ENCODE data around the gene PSMB10. TPM values are rescaled to one million over a fixed set of nuclear protein-coding genes. Genes with fewer than 3 reads are reported as not detected.

The PSMB10 gene
- total RNA-seq, 1 experiment from 2014 or later, result 39.5 TPM

GRCh38 chr16:67959536-67960329 is 23.1 kb upstream of the PSMB10 start:
- H2AFZ ChIP-seq, result no peak overlapping the region
- no peak for DNase-seq
- H3K27me3 ChIP-seq (ENCODE audit: insufficient read depth, low read depth), result no peaks in the 10 kb centered on the region
- H3K36me3 ChIP-seq (ENCODE audit: low read depth), result no peaks in the 10 kb centered on the region
- CTCF ChIA-PET, result interaction anchor here (0.6 kb wide), 1 partner anchor 231 kb away, joined by 4 read pairs; no protein-coding TSS in a partner anchor
- no peaks in the 10 kb centered on the region for H3K79me2 ChIP-seq (ENCODE audit: low read depth)
- H3K9me2 ChIP-seq (ENCODE audit: insufficient read depth), result no peaks in the 10 kb centered on the region
- no peak overlapping the region for H3K27ac ChIP-seq
- POLR2A ChIA-PET (ENCODE audit: unreplicated experiment), result interaction anchor here (0.6 kb wide), 1 partner anchor 713 kb away, joined by 4 read pairs; no protein-coding TSS in a partner anchor
- TF ChIP-seq CTCF (conservative IDR thresholded peaks at IDR 0.05), result no peak
- TF ChIP-seq EZH2 (IDR thresholded peaks at IDR 0.05; ENCODE audit: low read depth), result no peak
- no peaks in the 10 kb centered on the region for H3K4me1 ChIP-seq (replicated peaks; ENCODE audit: insufficient read depth)
- intact Hi-C loops (cut with micrococcal nuclease; ENCODE audit: unreplicated experiment), result no loop called here
- H3K4me2 ChIP-seq, result no peak overlapping the region
- no TSS peak for BruUV-seq (replicated peaks)
- H3F3A ChIP-seq (ENCODE audit: insufficient read depth, low read depth), result no peaks in the 10 kb centered on the region
- no peaks in the 10 kb centered on the region for H4K20me1 ChIP-seq (ENCODE audit: insufficient read depth)
- no peaks in the 10 kb centered on the region for H3K9me3 ChIP-seq (ENCODE audit: insufficient read depth, low read depth)
- H3K4me3 ChIP-seq, result no peak overlapping the region

- no peaks in the 10 kb centered on the region for H3F3A ChIP-seq (ENCODE audit: insufficient read depth, low read depth)
- no TSS peak for BruUV-seq (replicated peaks)
- no peak for DNase-seq
- TF ChIP-seq CTCF (conservative IDR thresholded peaks at IDR 0.05), result no peak
- TF ChIP-seq EZH2 (IDR thresholded peaks at IDR 0.05; ENCODE audit: low read depth), result no peak
- no peak overlapping the region for H3K27ac ChIP-seq
- no peaks in the 10 kb centered on the region for H3K9me3 ChIP-seq (ENCODE audit: insufficient read depth, low read depth)
- no peaks in the 10 kb centered on the region for H3K79me2 ChIP-seq (ENCODE audit: low read depth)
- H3K4me3 ChIP-seq, result no peak overlapping the region
- H3K36me3 ChIP-seq (ENCODE audit: low read depth), result no peaks in the 10 kb centered on the region
- intact Hi-C loops (cut with micrococcal nuclease; ENCODE audit: unreplicated experiment), result no loop called here
- no peak overlapping the region for H3K4me2 ChIP-seq
- H3K9me2 ChIP-seq (ENCODE audit: insufficient read depth), result no peaks in the 10 kb centered on the region
- no peaks in the 10 kb centered on the region for H4K20me1 ChIP-seq (ENCODE audit: insufficient read depth)
- ChIA-PET CTCF (no interaction called here), POLR2A (ENCODE audit: unreplicated experiment) (no interaction called here)
- H2AFZ ChIP-seq, result no peak overlapping the region
- H3K27me3 ChIP-seq (ENCODE audit: insufficient read depth, low read depth), result no peaks in the 10 kb centered on the region
- H3K4me1 ChIP-seq (replicated peaks; ENCODE audit: insufficient read depth), result no peaks in the 10 kb centered on the region
Measured at GRCh38 chr16:67957622-67958021, 21.0 kb upstream of the PSMB10 start.

- no peaks in the 10 kb centered on the region for H3K27me3 ChIP-seq (ENCODE audit: insufficient read depth, low read depth)
- no peak overlapping the region for H3K4me3 ChIP-seq
- H3K4me2 ChIP-seq, result no peak overlapping the region
- no peak for DNase-seq
- no TSS peak for BruUV-seq (replicated peaks)
- H3K9me2 ChIP-seq (ENCODE audit: insufficient read depth), result no peaks in the 10 kb centered on the region
- POLR2A ChIA-PET (ENCODE audit: unreplicated experiment), result no interaction called here
- no peaks in the 10 kb centered on the region for H3F3A ChIP-seq (ENCODE audit: insufficient read depth, low read depth)
- no peaks in the 10 kb centered on the region for H3K9me3 ChIP-seq (ENCODE audit: insufficient read depth, low read depth)
- CTCF ChIA-PET, result no interaction called here
- H4K20me1 ChIP-seq (ENCODE audit: insufficient read depth), result no peaks in the 10 kb centered on the region
- TF ChIP-seq CTCF (conservative IDR thresholded peaks at IDR 0.05) (no peak), EZH2 (IDR thresholded peaks at IDR 0.05; ENCODE audit: low read depth) (no peak)
- no peak overlapping the region for H3K27ac ChIP-seq
- H3K4me1 ChIP-seq (replicated peaks; ENCODE audit: insufficient read depth), result no peaks in the 10 kb centered on the region
- H2AFZ ChIP-seq, result no peak overlapping the region
- intact Hi-C loops (cut with micrococcal nuclease; ENCODE audit: unreplicated experiment), result no loop called here
- H3K79me2 ChIP-seq (ENCODE audit: low read depth), result no peaks in the 10 kb centered on the region
- H3K36me3 ChIP-seq (ENCODE audit: low read depth), result no peaks in the 10 kb centered on the region
Measured at GRCh38 chr16:67954421-67955196, 18.0 kb upstream of the PSMB10 start.

All from PC-9 (cell line).